Measurements from ENCODE around the gene FASTKD3.
A peak's percentile ranks its signal among the peaks of the same experiment; 100 is the strongest.

GRCh38 chr5:7897014-7897600 is 28.3 kb upstream of the FASTKD3 start:
- TF ChIP-seq CTCF (conservative IDR thresholded peaks at IDR 0.05; ENCODE audit: low read depth, low read length) (peak; percentile 45), RAD21 (IDR thresholded peaks at IDR 0.05; ENCODE audit: low read length) (peak; percentile 38), MAZ (IDR thresholded peaks at IDR 0.05; ENCODE audit: borderline replicate concordance, low read depth, low read length) (no peak), CEBPB (IDR thresholded peaks at IDR 0.05; ENCODE audit: low read depth, low read length) (no peak), POLR2A (IDR thresholded peaks at IDR 0.05; ENCODE audit: low read depth, low read length) (no peak), SMC3 (IDR thresholded peaks at IDR 0.05; ENCODE audit: low read depth, low read length) (peak; percentile 40; the same call in 1 of the 2 replicates), RCOR1 (IDR thresholded peaks at IDR 0.05; ENCODE audit: insufficient replicate concordance, low read length) (no peak)
- TF ChIP-seq, protein P1, sequence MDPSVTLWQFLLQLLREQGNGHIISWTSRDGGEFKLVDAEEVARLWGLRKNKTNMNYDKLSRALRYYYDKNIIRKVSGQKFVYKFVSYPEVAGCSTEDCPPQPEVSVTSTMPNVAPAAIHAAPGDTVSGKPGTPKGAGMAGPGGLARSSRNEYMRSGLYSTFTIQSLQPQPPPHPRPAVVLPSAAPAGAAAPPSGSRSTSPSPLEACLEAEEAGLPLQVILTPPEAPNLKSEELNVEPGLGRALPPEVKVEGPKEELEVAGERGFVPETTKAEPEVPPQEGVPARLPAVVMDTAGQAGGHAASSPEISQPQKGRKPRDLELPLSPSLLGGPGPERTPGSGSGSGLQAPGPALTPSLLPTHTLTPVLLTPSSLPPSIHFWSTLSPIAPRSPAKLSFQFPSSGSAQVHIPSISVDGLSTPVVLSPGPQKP (IDR thresholded peaks at IDR 0.05; ENCODE audit: borderline replicate concordance, low read depth, low read length), result no peak

Measured in IMR-90 (cell line).